Hematopoietic multipotent progenitor cell treated with erythropoietin and hydrocortisone succinate and interleukin-3 and kit ligand, for 8 days (in vitro differentiated cells): ENCODE results near the gene LAG3.
"Not testable (repeated sequence)": the region's sequence is repeated elsewhere in the genome, so short reads cannot be mapped to it uniquely, and the experiment has no call there.

Source experiments
- DNase-seq: peaks from one replicate; pipeline ENCODE4 v3.0.0-alpha.2; 2015

The LAG3 gene

DNA sequence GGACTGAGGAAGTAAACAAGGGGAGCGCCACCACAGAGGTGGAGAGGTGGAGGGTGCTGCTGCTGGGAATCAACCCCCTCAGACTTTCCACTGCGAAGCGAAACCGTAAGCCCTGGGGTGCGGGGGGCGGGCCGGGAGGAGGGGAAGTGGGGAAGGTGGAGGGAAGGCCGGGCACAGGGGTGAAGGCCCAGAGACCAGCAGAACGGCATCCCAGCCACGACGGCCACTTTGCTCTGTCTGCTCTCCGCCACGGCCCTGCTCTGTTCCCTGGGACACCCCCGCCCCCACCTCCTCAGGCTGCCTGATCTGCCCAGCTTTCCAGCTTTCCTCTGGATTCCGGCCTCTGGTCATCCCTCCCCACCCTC is at the start of gene LAG3:
TSS of gene LAG3 (plus strand) at position 190 of the 365 bp plus-strand sequence. CDS start 333 bp downstream, outside the sequence.
- no peak for DNase-seq

DNA sequence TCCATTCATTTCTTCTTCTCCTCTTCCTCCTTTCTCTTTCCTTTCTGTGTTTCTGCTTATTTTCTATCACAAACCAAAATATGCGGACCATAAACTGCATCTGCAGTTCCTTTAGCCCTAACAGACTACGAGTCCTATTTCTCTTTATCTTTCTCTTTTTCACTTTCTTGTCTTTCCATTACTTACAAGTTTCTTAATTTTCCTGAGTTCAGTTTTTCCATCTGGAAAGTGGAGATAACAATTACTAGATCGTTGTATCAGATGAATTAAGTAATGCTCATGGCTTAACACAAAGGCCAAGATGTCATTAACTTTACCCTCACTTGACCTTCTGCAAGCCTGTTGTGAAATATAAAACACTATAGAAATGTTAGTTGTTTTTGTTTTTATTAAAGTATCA is 49.5 kb upstream of the LAG3 start:
- peak; percentile 81 for DNase-seq

DNA sequence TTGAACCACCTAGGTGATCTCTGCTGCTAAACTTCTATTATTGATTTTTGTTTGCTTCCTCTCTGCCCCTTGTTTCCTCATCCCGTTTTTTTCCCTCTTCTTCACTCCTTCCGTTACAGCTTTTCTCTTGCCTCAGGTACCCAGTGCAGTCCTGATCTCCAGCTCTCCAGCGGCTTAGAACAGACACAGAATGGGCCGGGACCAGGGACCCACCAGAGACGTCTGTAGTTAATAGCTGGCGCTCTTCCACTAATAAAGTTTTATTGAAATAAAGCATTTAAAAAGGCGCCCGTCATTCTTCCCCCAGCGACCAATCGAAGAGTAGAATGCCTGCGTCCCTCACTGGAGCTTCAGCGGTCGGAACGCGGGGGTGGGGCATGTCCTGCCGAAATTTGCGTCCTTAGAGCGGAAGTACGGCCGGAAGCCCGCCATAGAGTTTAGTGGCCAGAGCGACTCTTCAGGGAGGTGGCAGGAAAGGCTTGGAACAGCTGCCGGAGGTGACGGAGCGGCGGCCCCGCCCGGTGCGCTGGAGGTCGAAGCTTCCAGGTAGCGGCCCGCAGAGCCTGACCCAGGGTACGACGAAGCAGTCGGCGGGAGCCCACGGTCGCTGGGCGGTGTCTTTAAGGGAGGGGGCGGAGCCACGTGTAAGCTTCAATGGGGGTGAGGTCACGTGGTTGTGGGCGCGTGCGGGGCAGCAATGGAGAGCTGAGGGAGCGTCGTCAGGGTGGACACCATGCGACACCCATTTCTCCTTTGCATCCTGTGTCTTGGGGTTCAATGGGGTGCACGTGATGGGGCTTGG is 48.5 kb upstream of the LAG3 start, which contains the start of gene COPS7A:
TSS of gene COPS7A (plus strand) at position 440 of the 802 bp plus-strand sequence. CDS start 611 bp downstream, outside the sequence.
- peak; percentile 99 for DNase-seq

DNA sequence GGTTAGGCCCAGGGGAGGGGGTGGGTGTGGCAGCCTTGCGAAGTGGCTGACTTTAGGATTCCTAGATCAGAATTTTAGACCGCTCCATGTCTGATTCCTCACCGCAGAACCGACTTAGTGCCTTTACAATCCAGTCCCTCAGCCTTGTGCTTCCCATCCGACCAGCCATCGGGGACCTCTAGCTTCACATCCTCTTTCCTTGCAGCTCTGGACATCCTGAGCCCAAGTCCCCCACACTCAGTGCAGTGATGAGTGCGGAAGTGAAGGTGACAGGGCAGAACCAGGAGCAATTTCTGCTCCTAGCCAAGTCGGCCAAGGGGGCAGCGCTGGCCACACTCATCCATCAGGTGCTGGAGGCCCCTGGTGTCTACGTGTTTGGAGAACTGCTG is 47.9 kb upstream of the LAG3 start:
- DNase-seq = peak; percentile 54

DNA sequence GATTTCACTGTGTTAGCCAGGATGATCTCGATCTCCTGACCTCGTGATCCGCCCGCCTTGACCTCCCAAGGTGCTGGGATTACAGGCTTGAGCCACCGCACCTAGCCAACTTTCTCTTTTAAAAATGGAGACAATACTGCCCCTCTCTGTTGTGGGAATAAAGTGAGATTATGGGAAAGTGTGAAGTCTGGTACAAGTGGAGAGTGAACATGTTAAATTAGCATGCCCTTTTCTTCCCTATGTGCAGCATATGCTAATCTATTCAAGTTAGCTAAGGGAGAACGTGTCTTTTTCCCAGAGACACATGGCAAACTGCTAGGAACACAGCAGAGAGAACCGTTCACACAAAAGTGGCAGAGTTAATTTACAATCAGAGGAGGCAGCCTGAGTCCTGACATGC is 47.0 kb upstream of the LAG3 start:
- DNase-seq = no peak

DNA sequence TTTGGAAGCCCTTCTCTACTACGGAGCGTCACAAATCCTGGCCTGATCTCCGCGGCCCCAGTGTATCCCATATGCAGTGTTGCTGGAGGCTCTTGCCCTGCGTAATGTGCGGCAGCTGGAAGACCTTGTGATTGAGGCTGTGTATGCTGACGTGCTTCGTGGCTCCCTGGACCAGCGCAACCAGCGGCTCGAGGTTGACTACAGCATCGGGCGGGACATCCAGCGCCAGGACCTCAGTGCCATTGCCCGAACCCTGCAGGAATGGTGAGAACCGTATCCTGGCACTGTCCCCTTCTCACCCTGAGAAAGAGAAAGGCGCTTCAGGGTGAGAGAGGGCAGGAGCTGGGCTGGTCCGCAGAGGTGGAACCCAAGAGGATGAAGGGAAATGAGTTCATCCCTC is 43.1 kb upstream of the LAG3 start:
- DNase-seq = no peak

DNA sequence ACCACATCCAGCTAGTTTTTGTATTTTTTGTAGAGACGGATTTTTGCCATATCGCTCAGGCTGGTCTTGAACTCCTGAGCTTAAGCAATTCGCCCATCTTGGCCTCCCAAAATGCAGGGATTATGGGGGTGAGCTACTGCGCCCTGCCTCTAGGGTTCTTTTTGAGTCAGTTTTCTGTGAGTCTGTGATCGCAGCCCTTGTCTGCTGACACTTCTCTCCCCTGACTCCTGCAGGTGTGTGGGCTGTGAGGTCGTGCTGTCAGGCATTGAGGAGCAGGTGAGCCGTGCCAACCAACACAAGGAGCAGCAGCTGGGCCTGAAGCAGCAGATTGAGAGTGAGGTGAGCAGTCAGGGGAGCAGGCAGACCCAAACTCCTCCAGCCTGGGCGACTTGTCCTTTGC is 42.2 kb upstream of the LAG3 start:
- DNase-seq = no peak

DNA sequence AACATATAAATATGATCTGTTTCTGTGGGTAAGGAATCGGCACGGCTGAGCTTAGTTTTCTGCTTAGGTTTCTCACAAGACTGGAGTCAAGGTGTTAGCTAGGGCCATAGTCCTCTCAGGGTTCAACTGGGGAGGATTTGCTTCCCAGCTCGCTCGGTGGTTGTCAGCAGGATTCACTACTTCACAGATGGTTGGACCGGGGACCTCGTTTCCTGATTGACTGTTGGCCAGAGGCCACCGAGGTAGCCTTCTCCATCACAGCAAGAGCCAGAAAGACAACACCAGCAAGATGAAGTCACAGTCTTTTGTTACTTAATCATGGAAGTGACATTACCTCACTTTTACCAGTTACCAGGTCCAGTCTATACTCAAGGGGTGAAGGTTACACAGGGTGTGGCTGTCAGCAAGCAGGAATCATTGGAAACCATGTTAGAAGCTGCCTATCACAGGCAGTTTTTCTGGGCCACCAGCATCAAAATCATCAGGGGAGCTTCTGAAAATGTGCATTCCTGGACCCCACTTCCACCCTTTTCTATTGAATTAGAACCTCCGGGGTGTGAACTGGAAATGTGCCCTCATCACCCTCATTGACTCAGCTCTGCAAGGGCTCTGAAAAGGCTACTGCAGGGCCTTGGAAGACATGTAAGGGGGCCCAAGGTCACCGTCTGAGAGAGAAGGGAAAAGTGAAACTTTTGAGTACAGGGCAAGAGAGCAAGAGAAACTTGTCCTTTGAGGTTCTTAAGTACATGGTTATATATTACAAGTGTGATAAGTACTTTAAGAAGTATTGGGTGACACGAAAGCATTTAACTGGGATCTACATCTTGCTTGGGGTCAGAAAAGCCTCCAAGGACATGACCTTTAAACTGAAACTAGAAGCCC is 37.6 kb upstream of the LAG3 start:
- DNase-seq = no peak

DNA sequence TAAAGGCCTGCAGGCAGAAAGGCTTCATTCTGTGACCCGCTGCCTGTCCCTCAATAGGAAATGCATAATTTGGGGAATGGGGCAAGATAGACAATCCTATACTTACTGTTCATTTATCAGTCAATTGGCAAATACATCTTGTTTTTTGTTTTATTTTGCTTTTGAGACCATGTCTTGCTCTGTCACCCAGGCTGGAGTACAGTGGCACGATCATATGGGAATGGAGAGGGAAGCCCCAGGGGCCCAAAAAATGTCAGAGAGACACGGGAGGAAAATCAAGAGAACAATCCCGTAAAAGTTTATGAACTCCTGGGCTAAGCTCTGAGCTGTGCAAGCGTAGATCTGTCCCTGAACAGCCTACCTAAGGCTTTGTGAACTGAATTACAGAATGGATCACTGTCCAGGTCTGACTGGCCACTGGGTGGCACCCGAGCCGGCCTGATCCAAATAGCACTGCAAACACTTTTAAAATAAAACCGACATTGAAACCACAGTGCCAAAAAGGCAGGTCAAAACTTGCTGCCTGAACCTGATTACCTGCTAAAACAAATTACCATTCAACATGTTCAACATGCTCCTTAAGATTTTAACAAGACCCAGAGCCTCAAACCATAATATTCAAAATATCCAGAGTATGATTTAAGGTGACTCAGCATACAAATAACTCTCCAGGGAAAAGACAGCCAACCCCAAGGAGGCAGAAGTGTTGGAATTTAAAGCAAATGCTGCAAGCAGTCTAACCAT is 36.7 kb upstream of the LAG3 start:
- DNase-seq = peak; percentile 62

DNA sequence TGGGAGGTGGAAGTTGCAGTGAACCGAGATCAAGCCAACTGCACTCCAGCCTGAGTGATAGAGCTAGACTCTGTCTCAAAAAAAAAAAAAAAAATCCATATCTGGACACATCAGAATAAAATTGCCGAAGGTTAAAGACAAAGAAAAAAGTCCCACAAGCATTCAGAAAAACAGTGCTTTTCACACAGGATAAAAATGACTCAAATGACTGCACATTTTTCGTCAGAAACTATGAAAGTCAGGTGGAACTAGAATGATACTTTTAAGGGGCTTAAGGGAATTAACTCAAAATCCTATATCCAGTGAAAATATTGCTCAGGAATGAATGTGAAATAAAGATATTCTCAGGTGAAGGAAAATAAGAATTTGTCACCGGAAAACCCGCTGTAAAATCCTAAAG is 35.6 kb upstream of the LAG3 start:
- no peak for DNase-seq

DNA sequence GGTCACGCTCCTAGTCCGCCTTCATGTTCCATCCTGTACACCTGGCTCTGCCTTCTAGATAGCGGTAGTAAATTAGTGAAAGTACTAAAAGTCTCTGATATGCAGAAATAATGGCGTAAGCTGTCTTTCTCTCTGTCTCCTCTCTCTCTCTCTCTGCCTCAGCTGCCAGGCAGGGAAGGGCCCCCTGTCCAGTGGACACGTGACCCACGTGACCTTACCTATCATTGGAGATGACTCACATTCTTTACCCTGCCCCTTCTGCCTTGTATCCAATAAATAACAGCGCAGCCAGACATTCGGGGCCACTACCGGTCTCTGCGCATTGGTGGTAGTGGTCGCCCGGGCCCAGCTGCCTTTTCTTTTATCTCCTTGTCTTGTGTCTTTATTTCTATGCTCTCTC is 30.2 kb upstream of the LAG3 start:
- not testable (repeated sequence) for DNase-seq

DNA sequence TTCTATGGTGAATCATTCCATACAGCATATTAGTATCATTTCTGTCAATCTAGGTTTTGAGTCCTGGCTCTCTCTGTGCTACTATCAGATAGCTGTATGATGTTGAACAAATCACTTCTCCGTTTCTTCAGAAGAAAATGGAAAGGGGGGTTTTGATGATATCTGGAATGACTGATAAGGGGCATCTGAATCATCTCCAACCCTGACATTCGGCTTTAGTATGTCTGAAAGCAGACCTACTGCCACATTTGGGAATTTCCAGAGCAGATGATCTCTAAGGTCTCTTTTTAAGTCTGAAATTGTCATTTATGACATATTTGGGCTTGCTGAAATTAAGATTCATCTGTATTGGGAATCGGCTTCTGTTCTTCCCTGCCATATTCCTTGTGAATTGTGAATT is 29.5 kb upstream of the LAG3 start:
- no peak for DNase-seq

DNA sequence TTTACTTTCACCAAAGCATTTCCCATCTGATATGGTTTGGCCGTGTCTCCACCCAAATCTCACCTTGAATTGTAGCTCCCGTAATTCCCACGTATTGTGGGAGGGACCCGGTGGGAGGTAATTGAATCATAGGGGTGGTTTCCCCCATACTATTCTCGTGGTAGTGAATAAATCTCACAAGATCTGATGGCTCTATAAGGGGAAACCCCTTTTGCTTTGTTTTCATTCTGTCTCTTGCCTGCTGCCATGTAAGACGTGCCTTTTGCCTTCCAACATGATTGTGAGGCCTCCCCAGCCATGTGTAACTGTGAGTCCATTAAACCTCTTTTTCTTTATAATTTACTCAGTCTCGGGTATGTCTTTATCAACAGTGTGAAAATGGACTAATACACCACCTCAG is 29.0 kb upstream of the LAG3 start:
- DNase-seq = not testable (repeated sequence)

DNA sequence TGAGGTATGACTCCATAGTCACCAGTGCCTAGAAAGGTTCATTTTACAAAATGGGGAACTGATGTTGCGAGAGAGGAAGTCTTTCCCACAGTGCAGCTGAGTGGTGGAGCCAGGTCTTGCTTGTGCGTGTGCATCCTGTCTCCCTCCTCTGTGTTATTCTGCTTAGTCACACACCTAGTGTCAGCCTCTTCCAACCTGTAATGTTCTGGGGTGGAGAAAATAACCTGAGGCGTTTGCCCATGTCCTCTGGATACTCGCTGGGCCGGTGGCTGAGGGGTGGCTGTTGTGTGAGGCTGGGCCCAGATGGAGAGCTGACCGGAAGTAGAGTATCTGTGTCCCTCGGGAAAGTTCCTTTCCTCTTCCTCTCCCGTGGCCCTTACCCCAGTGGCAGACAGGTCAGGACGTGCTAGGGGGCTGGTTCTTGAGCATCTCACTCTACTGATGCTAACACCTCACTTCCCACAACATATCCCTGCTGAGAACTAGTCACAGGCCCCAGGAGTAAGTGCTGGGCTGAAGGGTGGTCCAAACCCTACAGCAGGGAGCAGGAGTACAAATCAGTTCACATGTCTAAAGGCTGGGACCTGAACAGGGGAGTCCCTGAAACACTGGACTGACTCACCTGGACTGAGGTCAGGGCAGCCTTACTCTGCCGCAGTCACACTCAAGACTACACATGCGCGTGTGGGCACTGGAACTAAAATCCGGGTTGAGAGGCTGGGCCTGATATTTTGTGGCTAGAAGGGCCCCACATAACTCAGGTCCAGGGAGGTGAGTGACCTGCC is 26.4 kb upstream of the LAG3 start:
- no peak for DNase-seq

DNA sequence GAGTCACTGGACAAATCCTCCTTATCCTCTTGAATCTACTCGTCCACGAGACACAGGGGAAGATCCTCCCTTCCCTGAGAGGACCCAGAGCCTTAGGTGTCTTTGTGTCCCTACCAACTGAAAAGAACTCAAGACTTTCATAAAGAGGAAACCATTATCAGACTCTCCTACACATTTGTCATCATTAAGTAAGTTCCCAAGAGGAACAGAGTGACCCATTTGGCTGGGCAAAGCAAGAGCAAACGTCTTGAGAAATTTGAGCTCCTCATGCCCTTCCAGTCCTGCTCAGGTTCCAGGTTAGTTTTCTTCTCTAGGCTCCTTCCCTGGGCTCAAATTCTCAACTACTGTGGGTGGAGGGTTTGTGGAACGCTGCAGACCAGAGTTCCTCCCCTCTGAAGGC is 25.1 kb upstream of the LAG3 start:
- no peak for DNase-seq

DNA sequence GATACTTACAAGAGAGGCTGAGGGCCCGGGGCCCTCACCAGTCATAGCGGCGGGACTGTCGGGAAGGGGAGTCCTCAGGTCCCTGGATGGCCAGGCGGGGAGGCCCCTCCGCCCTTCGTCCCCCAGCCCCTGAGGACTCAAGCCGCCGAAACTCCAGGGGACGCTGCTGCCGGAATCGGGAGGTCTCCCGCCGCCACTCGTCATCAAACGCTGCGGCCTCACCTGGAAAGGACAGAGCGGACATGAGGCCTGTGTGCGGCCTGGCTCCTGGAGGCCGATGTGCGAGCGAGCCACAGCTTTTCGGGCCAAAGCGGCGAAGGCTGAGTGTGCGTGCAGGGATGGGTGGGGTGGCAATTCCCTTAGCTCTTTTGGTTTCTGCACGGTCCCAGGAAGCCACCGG is 23.6 kb upstream of the LAG3 start:
- DNase-seq = no peak

DNA sequence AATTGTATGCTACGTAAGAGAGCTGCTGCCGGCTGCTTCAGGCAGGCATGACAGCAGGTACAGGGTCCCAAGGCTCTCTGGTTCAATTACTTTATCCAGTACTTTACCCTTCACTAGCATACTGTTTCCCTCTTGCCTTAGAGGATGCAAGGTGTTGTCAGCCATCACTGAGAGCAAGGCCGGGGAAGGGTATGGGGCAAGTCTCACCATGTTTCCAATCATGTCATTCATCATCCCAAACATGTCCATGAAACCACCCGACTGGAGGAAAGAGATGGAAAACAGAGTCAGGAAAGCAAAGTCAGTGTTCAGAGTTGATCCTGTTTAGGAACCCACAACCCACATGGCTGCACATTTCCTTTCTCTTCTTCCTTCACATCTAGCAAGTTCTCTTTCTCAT is 21.8 kb upstream of the LAG3 start:
- no peak for DNase-seq

DNA sequence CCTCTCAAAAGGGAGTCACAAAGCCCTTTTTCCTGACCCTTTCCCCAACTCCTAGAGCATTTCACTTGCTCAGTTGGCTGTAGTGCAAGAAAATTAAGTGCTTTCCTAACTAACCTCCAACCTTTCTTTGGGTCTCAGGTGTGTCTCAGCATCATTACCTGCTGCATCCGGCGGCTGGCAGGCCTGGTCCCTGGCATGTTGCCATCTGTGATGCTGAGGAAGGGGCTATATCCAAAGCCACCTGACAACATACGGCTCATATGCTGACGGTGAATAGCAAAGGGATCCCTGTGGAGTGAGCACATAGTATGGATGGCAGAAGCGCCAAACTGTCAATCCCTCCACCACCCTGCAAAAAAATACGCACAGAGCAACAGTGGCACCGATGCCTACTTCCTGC is 20.6 kb upstream of the LAG3 start:
- DNase-seq = no peak

DNA sequence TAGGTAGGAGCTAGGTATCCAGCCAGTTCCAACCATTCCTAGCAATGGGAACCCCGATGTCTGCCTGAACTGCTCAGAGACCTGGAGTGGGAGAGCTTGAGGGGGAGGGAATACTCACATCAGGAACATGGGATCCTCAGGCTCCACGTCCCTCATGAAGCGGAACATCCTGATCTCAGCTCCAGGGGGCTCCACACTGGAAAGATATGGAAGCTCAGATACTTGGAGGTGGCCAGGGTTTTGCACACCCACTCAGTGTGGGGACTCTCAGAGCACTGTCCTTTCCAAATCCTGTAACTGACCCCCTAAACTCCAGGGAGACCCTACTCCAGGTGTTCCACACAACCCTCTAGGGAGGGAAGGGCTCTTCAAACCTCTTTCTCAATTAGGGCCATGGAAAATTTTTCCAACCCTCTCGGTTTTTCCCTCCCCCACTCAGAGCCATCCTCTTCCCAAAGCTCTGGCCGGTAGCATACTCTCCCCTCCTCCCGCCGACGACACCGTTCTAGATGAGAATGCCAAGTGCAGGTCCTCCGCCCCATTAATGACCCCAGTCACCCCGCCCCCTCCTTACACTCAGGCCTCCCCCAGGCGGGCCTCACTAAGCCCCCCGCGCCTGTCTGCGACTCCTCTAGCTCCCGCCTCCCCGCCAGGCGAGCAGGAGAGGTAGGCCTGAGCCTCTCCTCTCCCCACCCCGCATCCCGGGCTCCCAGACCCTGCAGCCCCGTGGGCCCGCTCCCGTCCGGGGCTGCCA is 20.0 kb upstream of the LAG3 start:
- peak; percentile 38 for DNase-seq

DNA sequence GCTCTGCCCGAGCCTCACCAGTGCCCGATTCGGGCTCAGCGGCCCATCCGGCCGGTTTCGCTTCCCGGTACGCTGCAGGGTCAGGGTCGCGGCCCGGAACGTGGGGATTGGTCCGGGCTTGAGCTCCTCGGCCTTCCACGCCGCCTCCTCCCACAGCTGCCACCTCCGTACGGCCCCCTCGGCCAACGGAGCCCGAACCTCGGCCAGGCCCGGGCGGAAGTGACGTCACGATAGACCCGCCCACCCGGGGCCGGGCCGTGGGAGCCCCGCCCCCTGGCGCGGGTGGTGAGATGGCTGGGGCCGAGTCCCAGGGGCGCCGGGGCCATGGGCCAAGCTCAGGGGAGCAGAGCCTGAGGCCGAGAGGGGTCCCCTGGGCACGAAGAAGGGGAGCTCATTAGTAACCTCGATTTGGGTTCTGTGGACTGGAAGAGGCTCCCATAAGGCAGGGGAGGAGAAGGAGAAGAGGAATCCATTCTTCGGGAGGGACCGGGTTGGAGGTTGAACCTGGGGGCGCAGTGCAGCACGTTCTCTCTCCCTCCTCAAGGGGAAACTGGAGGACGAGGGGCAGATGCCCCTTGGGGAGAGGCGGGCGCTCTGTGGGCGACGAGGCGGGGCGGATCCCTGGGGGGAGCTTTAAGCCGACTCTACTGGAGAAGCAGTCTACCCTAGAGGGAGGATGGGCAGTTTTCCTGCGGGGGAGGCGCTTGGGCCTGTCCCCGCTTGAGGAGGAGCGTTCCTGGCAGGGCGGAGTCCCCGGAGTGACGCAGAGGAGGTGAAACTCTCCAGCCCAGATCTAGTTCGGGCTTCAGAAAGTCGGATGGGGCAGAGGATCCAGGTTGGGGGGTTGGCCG is 19.2 kb upstream of the LAG3 start, which contains the start of gene MLF2:
TSS of gene MLF2 (minus strand) at position 221 of the 851 bp plus-strand sequence. CDS start 807 bp downstream, outside the sequence.
- peak; percentile 99 for DNase-seq
